ENCODE measurements around the gene CHD1L. TPM values are rescaled to one million over a fixed set of nuclear protein-coding genes. Genes with fewer than 3 reads are reported as not detected.
"Not testable (repeated sequence)": the region's sequence is repeated elsewhere in the genome, so short reads cannot be mapped to it uniquely, and the experiment has no call there.

The CHD1L gene
- total RNA-seq, 1 experiment from 2014 or later: 64.2 TPM

- Histone ChIP-seq H3K9ac (ENCODE audit: extremely low read depth, insufficient read length, low read length) (no peak overlapping the region), H2BK5ac (ENCODE audit: insufficient read length, low read length) (no peak overlapping the region), H3T11ph (ENCODE audit: low read length) (no peak overlapping the region), H4K5ac (ENCODE audit: insufficient read length, low read depth, low read length) (no peak overlapping the region), H2BK120ac (ENCODE audit: low read depth, low read length, poor library complexity, severe bottlenecking) (no peak overlapping the region), H3K23me2 (ENCODE audit: insufficient read length, low read depth, low read length, poor library complexity, severe bottlenecking) (peaks cover 4% of the 10 kb centered on the region), H2BK20ac (ENCODE audit: low read depth, low read length, poor library complexity, severe bottlenecking) (no peak overlapping the region), H3K4me2 (ENCODE audit: insufficient read depth, insufficient read length, low read length) (no peak overlapping the region), H2AFZ (ENCODE audit: low read length) (no peak overlapping the region), H3K27ac (ENCODE audit: insufficient read length, low read depth, low read length) (no peak overlapping the region), H3K79me1 (ENCODE audit: insufficient read depth, low read depth, low read length, poor library complexity, severe bottlenecking) (no peaks in the 10 kb centered on the region), H3K79me2 (ENCODE audit: insufficient read depth, low read length) (peaks cover 9% of the 10 kb centered on the region; the same call in 1 of the 2 replicates), H4K91ac (ENCODE audit: insufficient read length, low read depth, low read length) (no peak overlapping the region), H3K9me3 (ENCODE audit: control insufficient read depth, low read depth, low read length) (no peaks in the 10 kb centered on the region), H3K23ac (ENCODE audit: insufficient read length, low read depth, low read length) (no peak overlapping the region), H4K20me1 (ENCODE audit: control insufficient read depth, insufficient read depth, insufficient read length) (peaks cover 3% of the 10 kb centered on the region), H3K4ac (ENCODE audit: low read depth, low read length) (no peak overlapping the region), H3K18ac (ENCODE audit: insufficient read length, low read depth, low read length) (no peak overlapping the region), H3K27me3 (ENCODE audit: insufficient read depth, low read length) (no peaks in the 10 kb centered on the region), H3K14ac (ENCODE audit: insufficient read depth, low read length) (no peak overlapping the region), H3K4me1 (ENCODE audit: insufficient read depth, low read length) (peaks cover 7% of the 10 kb centered on the region), H2AK5ac (ENCODE audit: insufficient read length, low read length) (no peak overlapping the region), H2BK15ac (ENCODE audit: low read depth, low read length) (no peak overlapping the region), H4K8ac (replicated peaks; ENCODE audit: insufficient read length, low read depth, low read length) (no peak overlapping the region), H2BK12ac (ENCODE audit: insufficient read length, low read depth, low read length) (no peak overlapping the region), H3K56ac (ENCODE audit: insufficient read length, low read depth, low read length) (no peak overlapping the region)
- H3K36me3 Mint-ChIP-seq (ENCODE audit: insufficient read depth in 1 of 3, low read depth in 3 of 3): peaks cover 4 to 6% (median 6%) of the 10 kb centered on the region in 3 experiments
- H3K4me1 Mint-ChIP-seq: peaks cover 24 to 35% of the 10 kb centered on the region in 2 experiments
- no peaks in the 10 kb centered on the region for H3K27me3 Mint-ChIP-seq (ENCODE audit: low read depth)
- no CpG with 5 or more reads among the region's 11 CpGs for WGBS (ENCODE audit: extremely low coverage, insufficient read length, low lambda C conversion rate)
- H3K9me3 Mint-ChIP-seq: peaks cover 5 to 11% of the 10 kb centered on the region in 2 experiments
- no peak overlapping the region for H3K4me3 Mint-ChIP-seq
- 0 out of 7 replicates have a peak overlapping the region, but pooled peaks of 1 of the 3 experiments have one; percentile 22 for H3K27ac Mint-ChIP-seq
- TF ChIP-seq CTCF (conservative IDR thresholded peaks at IDR 0.05): no peak
- DNase-seq: no peak
Observed at GRCh38 chr1:147238925-147239820, 3.3 kb upstream of the CHD1L start.

GRCh38 chr1:147240131-147240721 is 2.3 kb upstream of the CHD1L start:
- H3K36me3 Mint-ChIP-seq (ENCODE audit: insufficient read depth in 1 of 3, low read depth in 3 of 3); H3K27me3 ChIP-seq (ENCODE audit: insufficient read depth, low read length); H4K91ac ChIP-seq (ENCODE audit: insufficient read length, low read depth, low read length); H4K5ac ChIP-seq (ENCODE audit: insufficient read length, low read depth, low read length); H3K27ac ChIP-seq (ENCODE audit: insufficient read length, low read depth, low read length); H2BK5ac ChIP-seq (ENCODE audit: insufficient read length, low read length); H3K56ac ChIP-seq (ENCODE audit: insufficient read length, low read depth, low read length); H3K27me3 Mint-ChIP-seq (ENCODE audit: low read depth); H3K4me1 ChIP-seq (ENCODE audit: insufficient read depth, low read length); H3K23me2 ChIP-seq (ENCODE audit: insufficient read length, low read depth, low read length, poor library complexity, severe bottlenecking); H3K79me1 ChIP-seq (ENCODE audit: insufficient read depth, low read depth, low read length, poor library complexity, severe bottlenecking); H3K4me2 ChIP-seq (ENCODE audit: insufficient read depth, insufficient read length, low read length); H3K23ac ChIP-seq (ENCODE audit: insufficient read length, low read depth, low read length); DNase-seq; H2BK15ac ChIP-seq (ENCODE audit: low read depth, low read length); H3K14ac ChIP-seq (ENCODE audit: insufficient read depth, low read length); H3K4me3 Mint-ChIP-seq; H2BK120ac ChIP-seq (ENCODE audit: low read depth, low read length, poor library complexity, severe bottlenecking); H2BK20ac ChIP-seq (ENCODE audit: low read depth, low read length, poor library complexity, severe bottlenecking); H3T11ph ChIP-seq (ENCODE audit: low read length); H3K18ac ChIP-seq (ENCODE audit: insufficient read length, low read depth, low read length); H3K9me3 Mint-ChIP-seq; H2AK5ac ChIP-seq (ENCODE audit: insufficient read length, low read length); H2BK12ac ChIP-seq (ENCODE audit: insufficient read length, low read depth, low read length); H3K4ac ChIP-seq (ENCODE audit: low read depth, low read length); H3K9me3 ChIP-seq (ENCODE audit: control insufficient read depth, low read depth, low read length); H4K20me1 ChIP-seq (ENCODE audit: control insufficient read depth, insufficient read depth, insufficient read length); H4K8ac ChIP-seq (replicated peaks; ENCODE audit: insufficient read length, low read depth, low read length); H2AFZ ChIP-seq (ENCODE audit: low read length); H3K9ac ChIP-seq (ENCODE audit: extremely low read depth, insufficient read length, low read length): not testable (repeated sequence)
- peak overlapping the region in 2 of 3 experiments; percentile 54 to 80; a peak in 4 of 7 replicates for H3K27ac Mint-ChIP-seq
- H3K79me2 ChIP-seq (ENCODE audit: insufficient read depth, low read length): peaks cover 11% of the 10 kb centered on the region; the same call in 1 of the 2 replicates
- WGBS (ENCODE audit: extremely low coverage, insufficient read length, low lambda C conversion rate): no CpG with 5 or more reads among the region's 5 CpGs
- H3K4me1 Mint-ChIP-seq: peaks cover 31 to 41% of the 10 kb centered on the region in 2 experiments
